H1 (cell line): Measurements from ENCODE around the gene GPR37.

ENCODE experiments used
- BRCA1 ChIP-seq: IDR thresholded peaks from 2 replicates; pipeline ENCODE4 v1.6.1; 2012; ENCODE audit warnings: low read depth, low read length, improper control_type of control experiment
- CBX5 ChIP-seq: fragments of 300-800, 300-1000 bp; sonication (generic); IDR thresholded peaks from 2 replicates; pipeline ENCODE4 v1.7.1; 2016; ENCODE audit warnings: antibody characterized with exemption, low read length, low read depth
- EP300 ChIP-seq, 2 experiments: IDR thresholded peaks; 1 replicate in 1 of 2; 2 replicates in 1 of 2; pipeline ENCODE4 v1.6.1; 2011 to 2012; ENCODE audit warnings: low read depth in 2 of 2, low read length in 2 of 2, mild to moderate bottlenecking in 2 of 2, borderline replicate concordance in 1 of 2, inconsistent platforms in 1 of 2, moderate library complexity in 1 of 2
- FOSL1 ChIP-seq: IDR thresholded peaks from 2 replicates; pipeline ENCODE4 v1.6.1; 2011; ENCODE audit warnings: mild to moderate bottlenecking, low read depth, low read length, moderate library complexity; ENCODE audit not compliant: insufficient read depth
- GTF2F1 ChIP-seq: IDR thresholded peaks from 2 replicates; pipeline ENCODE4 v1.6.1; 2012; ENCODE audit warnings: low read depth, low read length, improper control_type of control experiment, borderline replicate concordance
- JUND ChIP-seq: IDR thresholded peaks from 2 replicates; pipeline ENCODE4 v1.6.1; 2011; ENCODE audit warnings: mild to moderate bottlenecking, improper control_type of control experiment, low read length
- KDM1A ChIP-seq: fragments of 200-600, 300-600 bp; sonication (generic); IDR thresholded peaks from 2 replicates; pipeline ENCODE4 v1.7.1; 2016; ENCODE audit warnings: mild to moderate bottlenecking, low read length, borderline replicate concordance
- POLR2AphosphoS5 ChIP-seq: IDR thresholded peaks from 2 replicates; pipeline ENCODE4 v1.6.1; 2011; ENCODE audit warnings: low read depth, low read length
- SRF ChIP-seq: IDR thresholded peaks from 2 replicates; pipeline ENCODE4 v1.6.1; 2011; ENCODE audit warnings: mild to moderate bottlenecking, low read depth, low read length, moderate library complexity
- TCF12 ChIP-seq: IDR thresholded peaks from 2 replicates; pipeline ENCODE4 v1.6.1; 2011; ENCODE audit warnings: low read depth, mild to moderate bottlenecking, low read length
- TF ChIP-seq, protein P1 (sequence below): fragments of 300-600 bp; sonication (generic); IDR thresholded peaks from 2 replicates; pipeline ENCODE4 v1.7.1; 2012; ENCODE audit warnings: low read length, moderate library complexity, mild to moderate bottlenecking, inconsistent platforms; ENCODE audit not compliant: insufficient replicate concordance
- TF ChIP-seq, protein P2 (sequence below), 3 experiments: IDR thresholded peaks; 1 replicate in 2 of 3; 2 replicates in 1 of 3; pipeline versions ENCODE4 v1.5.1 to v1.6.1; 2011; ENCODE audit warnings: low read length in 3 of 3, mild to moderate bottlenecking in 3 of 3, inconsistent platforms in 2 of 3, low read depth in 1 of 3, moderate library complexity in 1 of 3; ENCODE audit not compliant: insufficient read depth in 1 of 3; ENCODE audit errors: control extremely low read depth in 1 of 3

DNA sequence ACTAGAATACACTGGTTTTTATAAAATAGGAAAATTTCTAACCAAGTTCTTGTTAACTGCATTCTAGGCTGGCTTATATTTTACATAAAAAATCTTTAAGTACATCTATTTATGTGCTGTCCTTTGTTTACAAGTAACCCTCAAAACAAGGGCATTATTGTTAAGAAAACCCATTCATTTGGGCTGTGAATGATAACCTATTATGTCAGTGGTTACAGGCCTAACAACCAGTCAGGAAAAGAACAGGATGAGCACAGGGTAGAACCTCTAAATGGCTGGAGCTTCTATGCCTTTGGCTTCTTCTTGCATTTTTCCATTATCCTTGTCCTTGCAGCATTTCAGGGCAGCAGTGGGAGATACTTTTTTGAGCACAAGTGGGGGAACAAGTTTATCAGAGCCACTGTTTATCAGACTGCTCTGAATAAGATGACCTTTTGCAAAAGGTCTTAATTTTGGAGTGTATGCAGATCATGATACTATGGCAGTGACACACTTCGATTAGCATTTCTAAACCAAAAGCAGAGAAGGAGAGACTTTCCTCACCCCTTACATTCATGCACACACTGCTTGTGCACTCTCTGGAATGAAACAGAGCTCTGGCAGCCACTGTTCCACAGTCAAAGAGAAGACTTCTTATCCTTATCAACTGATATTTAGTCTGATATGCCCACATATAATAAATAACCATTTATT, 10.9 kb downstream of the GPR37 start:
- TF ChIP-seq BRCA1 (no peak), POLR2AphosphoS5 (no peak), CBX5 (no peak), JUND (no peak), GTF2F1 (no peak), SRF (no peak), KDM1A (no peak), FOSL1 (no peak), EP300 (IDR thresholded peaks at IDR 0.05; ENCODE audit: borderline replicate concordance in 1 of 2, low read depth in 2 of 2, low read length in 2 of 2) (no peak), TCF12 (no peak)
- TF ChIP-seq, protein P1, sequence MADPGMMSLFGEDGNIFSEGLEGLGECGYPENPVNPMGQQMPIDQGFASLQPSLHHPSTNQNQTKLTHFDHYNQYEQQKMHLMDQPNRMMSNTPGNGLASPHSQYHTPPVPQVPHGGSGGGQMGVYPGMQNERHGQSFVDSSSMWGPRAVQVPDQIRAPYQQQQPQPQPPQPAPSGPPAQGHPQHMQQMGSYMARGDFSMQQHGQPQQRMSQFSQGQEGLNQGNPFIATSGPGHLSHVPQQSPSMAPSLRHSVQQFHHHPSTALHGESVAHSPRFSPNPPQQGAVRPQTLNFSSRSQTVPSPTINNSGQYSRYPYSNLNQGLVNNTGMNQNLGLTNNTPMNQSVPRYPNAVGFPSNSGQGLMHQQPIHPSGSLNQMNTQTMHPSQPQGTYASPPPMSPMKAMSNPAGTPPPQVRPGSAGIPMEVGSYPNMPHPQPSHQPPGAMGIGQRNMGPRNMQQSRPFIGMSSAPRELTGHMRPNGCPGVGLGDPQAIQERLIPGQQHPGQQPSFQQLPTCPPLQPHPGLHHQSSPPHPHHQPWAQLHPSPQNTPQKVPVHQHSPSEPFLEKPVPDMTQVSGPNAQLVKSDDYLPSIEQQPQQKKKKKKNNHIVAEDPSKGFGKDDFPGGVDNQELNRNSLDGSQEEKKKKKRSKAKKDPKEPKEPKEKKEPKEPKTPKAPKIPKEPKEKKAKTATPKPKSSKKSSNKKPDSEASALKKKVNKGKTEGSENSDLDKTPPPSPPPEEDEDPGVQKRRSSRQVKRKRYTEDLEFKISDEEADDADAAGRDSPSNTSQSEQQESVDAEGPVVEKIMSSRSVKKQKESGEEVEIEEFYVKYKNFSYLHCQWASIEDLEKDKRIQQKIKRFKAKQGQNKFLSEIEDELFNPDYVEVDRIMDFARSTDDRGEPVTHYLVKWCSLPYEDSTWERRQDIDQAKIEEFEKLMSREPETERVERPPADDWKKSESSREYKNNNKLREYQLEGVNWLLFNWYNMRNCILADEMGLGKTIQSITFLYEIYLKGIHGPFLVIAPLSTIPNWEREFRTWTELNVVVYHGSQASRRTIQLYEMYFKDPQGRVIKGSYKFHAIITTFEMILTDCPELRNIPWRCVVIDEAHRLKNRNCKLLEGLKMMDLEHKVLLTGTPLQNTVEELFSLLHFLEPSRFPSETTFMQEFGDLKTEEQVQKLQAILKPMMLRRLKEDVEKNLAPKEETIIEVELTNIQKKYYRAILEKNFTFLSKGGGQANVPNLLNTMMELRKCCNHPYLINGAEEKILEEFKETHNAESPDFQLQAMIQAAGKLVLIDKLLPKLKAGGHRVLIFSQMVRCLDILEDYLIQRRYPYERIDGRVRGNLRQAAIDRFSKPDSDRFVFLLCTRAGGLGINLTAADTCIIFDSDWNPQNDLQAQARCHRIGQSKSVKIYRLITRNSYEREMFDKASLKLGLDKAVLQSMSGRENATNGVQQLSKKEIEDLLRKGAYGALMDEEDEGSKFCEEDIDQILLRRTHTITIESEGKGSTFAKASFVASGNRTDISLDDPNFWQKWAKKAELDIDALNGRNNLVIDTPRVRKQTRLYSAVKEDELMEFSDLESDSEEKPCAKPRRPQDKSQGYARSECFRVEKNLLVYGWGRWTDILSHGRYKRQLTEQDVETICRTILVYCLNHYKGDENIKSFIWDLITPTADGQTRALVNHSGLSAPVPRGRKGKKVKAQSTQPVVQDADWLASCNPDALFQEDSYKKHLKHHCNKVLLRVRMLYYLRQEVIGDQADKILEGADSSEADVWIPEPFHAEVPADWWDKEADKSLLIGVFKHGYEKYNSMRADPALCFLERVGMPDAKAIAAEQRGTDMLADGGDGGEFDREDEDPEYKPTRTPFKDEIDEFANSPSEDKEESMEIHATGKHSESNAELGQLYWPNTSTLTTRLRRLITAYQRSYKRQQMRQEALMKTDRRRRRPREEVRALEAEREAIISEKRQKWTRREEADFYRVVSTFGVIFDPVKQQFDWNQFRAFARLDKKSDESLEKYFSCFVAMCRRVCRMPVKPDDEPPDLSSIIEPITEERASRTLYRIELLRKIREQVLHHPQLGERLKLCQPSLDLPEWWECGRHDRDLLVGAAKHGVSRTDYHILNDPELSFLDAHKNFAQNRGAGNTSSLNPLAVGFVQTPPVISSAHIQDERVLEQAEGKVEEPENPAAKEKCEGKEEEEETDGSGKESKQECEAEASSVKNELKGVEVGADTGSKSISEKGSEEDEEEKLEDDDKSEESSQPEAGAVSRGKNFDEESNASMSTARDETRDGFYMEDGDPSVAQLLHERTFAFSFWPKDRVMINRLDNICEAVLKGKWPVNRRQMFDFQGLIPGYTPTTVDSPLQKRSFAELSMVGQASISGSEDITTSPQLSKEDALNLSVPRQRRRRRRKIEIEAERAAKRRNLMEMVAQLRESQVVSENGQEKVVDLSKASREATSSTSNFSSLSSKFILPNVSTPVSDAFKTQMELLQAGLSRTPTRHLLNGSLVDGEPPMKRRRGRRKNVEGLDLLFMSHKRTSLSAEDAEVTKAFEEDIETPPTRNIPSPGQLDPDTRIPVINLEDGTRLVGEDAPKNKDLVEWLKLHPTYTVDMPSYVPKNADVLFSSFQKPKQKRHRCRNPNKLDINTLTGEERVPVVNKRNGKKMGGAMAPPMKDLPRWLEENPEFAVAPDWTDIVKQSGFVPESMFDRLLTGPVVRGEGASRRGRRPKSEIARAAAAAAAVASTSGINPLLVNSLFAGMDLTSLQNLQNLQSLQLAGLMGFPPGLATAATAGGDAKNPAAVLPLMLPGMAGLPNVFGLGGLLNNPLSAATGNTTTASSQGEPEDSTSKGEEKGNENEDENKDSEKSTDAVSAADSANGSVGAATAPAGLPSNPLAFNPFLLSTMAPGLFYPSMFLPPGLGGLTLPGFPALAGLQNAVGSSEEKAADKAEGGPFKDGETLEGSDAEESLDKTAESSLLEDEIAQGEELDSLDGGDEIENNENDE: no peak
- TF ChIP-seq, protein P2, sequence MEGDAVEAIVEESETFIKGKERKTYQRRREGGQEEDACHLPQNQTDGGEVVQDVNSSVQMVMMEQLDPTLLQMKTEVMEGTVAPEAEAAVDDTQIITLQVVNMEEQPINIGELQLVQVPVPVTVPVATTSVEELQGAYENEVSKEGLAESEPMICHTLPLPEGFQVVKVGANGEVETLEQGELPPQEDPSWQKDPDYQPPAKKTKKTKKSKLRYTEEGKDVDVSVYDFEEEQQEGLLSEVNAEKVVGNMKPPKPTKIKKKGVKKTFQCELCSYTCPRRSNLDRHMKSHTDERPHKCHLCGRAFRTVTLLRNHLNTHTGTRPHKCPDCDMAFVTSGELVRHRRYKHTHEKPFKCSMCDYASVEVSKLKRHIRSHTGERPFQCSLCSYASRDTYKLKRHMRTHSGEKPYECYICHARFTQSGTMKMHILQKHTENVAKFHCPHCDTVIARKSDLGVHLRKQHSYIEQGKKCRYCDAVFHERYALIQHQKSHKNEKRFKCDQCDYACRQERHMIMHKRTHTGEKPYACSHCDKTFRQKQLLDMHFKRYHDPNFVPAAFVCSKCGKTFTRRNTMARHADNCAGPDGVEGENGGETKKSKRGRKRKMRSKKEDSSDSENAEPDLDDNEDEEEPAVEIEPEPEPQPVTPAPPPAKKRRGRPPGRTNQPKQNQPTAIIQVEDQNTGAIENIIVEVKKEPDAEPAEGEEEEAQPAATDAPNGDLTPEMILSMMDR (IDR thresholded peaks at IDR 0.05; ENCODE audit: control extremely low read depth in 1 of 3, insufficient read depth in 1 of 3, low read depth in 1 of 3, low read length in 3 of 3): no peak
